GM12891 (cell line): ENCODE results near the gene HPSE.

ENCODE experiments used
- PAX5 ChIP-seq: IDR thresholded peaks from 2 replicates; pipeline ENCODE4 v1.6.1; 2011; ENCODE audit warnings: low read length, moderate library complexity, mild to moderate bottlenecking; ENCODE audit not compliant: insufficient read depth, severe bottlenecking
- POLR2A ChIP-seq: IDR thresholded peaks from 2 replicates; pipeline ENCODE4 v1.6.1; 2011; ENCODE audit warnings: low read depth, low read length, control low read depth
- POLR2AphosphoS5 ChIP-seq: IDR thresholded peaks from 2 replicates; pipeline ENCODE4 v1.6.1; 2011; ENCODE audit warnings: low read depth, low read length, control low read depth
- POU2F2 ChIP-seq: IDR thresholded peaks from 2 replicates; pipeline ENCODE4 v1.6.1; 2011; ENCODE audit warnings: low read depth, mild to moderate bottlenecking, control low read depth, low read length, moderate library complexity
- SPI1 ChIP-seq: IDR thresholded peaks from 2 replicates; pipeline ENCODE4 v1.6.1; 2011; ENCODE audit warnings: low read depth, low read length, control low read depth
- TAF1 ChIP-seq: IDR thresholded peaks from 2 replicates; pipeline ENCODE4 v1.6.1; 2011; ENCODE audit warnings: low read depth, low read length, control low read depth

GRCh38 chr4:83361416-83362103, 26.9 kb upstream of the HPSE start:
- no peak for TF ChIP-seq POLR2AphosphoS5
- TF ChIP-seq POLR2A, result no peak
- no peak for TF ChIP-seq TAF1
- TF ChIP-seq PAX5, result no peak
- TF ChIP-seq SPI1, result no peak
- TF ChIP-seq POU2F2, result no peak
